HG02870 (cell line): ENCODE data around the gene EPB41L2.
A peak's percentile ranks its signal among the peaks of the same experiment; 100 is the strongest.

Source experiments
- ATAC-seq: cut with Tn5 transposase; IDR thresholded peaks from one replicate; pipeline ENCODE4 v1.9.1; 2021; ENCODE audit warnings: mild to moderate bottlenecking, moderate library complexity; ENCODE audit not compliant: unreplicated experiment

Gene EPB41L2

GRCh38 chr6:130882370-130882769 is 180.7 kb downstream of the EPB41L2 start:
- no peak for ATAC-seq

DNA sequence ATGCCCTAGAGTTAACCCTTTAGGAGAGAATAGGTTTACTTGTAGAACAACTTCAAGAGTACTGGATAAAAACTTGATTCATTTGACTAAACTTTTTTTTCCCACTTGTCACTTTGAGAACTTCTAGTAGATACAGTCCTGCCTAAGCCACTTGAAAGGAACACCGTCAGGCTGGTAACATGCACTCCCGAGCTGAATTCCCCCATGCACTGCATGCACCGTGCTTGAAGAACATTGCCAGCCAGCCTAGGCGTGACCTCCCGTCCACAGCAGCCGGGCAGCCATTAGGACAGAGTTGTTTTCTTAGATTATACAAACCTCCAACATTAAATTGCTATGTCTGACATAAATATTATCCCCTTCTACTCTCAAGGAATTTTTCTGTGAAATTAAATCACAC is 183.2 kb downstream of the EPB41L2 start:
- no peak for ATAC-seq

DNA sequence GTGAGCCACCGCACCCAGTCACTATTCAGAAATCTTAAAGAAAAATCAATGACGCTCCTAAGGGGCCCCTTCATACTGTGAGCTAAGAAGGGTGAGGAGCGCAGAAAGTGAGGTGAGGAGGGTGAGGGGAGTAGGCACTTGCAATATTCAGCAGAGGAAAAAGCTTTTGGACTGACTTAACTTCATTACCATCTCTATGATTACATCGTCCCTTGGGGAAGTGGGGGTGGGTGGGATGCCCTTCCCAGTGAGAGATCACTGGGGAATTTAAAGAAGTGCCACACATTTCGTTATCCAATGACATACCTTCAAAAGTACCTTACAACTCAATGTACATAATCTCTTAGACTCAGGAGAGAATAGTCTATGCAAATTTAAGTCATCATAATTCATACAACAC is 189.3 kb downstream of the EPB41L2 start:
- ATAC-seq, result no peak

DNA sequence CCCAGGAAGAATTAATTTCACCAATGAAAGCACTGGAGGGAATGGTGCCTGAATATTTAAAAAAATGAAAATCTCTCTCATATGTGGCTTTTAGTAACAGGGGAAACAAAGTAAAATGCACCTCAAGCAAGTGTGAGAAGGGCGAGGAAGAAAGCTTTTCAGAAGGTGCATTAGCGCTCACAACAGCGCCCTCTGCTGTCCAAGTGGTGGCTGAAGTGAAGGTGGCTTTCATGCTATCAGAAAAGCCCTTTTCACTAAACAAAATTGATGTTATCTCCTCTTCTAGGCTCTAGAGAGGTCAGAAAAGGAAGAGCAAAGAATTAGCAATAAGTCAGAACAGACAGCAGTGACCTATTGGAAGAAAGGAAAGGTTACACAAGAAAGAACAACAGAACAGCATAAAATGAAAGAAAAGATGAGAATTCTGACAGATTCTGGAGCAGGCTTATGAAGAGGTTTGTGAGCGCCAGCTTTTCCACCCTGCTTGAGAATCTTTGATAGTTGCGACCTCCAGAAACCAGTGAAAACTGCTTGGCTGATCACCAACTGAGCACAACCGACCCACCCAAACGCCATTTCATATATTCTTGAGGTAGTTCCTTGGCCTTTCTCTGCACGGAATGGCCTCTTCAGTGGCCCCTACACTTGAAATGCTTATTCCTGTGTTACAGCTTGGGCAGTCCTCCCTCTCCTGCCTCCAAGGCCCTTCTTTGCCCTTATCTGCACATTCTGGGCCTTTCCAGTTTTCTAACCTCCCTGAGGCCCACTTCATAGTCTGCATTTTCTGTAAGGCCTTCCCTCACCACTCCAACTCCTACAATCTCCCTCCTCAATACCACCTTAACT is 190.6 kb downstream of the EPB41L2 start:
- peak; percentile 80 for ATAC-seq

DNA sequence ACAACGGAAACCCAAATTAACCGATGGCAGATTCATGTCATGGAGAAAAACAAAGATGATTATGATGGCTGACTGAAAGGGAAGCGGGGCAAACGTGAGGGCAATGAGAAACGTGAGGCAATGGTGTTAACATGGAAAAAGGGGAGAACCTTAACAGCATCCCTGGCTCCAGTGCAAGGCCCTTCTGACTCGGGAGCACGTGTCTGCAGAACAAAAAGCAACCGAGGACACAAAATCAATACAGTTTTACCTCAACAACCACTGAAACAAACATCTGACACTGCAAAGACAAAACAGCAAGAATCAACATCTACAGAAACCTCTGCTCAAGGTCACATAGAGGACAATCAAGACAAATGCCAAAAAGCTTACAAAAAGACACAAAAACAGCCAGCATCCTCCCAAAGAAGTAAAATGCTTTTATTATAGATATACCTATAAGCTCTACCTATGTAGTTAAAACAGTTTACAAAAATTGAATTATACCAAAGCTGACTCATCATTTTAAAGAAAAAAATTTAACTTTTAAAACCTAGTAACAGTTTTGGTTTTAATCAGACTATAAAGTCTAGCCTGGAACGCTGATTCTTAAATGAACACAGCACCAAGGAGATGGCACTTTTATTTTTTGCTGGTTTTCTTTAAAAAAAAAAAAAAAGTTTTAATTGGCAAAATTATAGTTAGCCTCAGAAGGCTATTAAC is 192.7 kb downstream of the EPB41L2 start:
- ATAC-seq, result no peak

- ATAC-seq, result no peak
These were observed 193.4 kb downstream of the EPB41L2 start for GRCh38 chr6:130869681-130870080.

- ATAC-seq, result no peak
These were observed 197.3 kb downstream of the EPB41L2 start for GRCh38 chr6:130865793-130866192.

DNA sequence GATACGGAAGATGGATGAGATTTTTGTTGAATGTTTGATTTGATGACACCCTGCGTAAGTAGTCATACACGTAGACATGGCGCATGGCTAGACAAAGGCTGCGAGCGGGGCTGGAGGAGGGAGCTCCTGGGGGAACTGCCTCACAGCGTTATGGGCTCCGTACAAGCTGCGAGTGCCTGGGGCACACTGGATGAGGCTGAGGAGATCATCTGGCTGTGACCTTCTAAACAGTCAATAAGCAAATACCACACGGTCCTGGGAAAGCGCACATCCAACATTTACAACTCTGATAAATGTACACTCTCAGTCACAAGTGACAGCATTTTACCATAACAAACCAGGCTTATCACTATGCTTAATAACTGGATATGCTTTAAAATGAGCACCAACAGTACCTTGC is 198.7 kb downstream of the EPB41L2 start:
- ATAC-seq, result no peak

- no peak for ATAC-seq
These were observed 199.4 kb downstream of the EPB41L2 start for GRCh38 chr6:130863415-130864230.

- no peak for ATAC-seq
These were observed 200.7 kb downstream of the EPB41L2 start for GRCh38 chr6:130862370-130862769.

GRCh38 chr6:130859161-130859867 is 203.7 kb downstream of the EPB41L2 start:
- peak; percentile 59 for ATAC-seq

DNA sequence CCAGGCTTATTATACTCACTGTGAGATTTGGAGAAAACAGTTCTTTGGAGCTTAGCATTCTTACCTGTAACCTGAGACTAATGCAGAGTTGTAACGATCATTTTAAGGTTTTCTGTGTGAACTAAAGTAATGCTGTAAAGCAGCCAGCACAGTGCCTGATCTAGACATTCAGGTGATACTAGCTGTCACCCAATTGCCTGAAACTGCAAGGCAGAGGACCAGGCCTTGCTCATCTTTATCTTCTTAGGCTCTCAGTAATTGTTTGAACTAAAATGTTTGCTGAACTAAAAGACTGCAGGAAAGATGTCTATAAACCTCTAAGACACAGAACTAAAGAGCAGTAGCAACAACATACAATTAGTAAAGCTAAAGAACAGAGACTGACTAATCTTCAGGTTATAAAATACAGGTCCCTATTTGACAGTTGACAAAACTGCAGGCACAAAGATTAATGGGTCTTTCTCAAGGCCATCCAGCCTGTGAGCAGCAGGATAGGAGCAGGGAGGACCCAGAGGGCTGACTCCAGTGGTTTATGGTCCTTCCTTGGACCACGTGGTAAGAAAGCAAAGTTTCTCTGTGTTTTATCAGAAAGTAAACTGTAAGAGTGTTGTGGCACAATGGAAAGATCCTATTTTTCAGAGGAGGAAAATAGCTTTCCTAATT is 204.4 kb downstream of the EPB41L2 start:
- no peak for ATAC-seq

GRCh38 chr6:130858054-130858453 is 205.0 kb downstream of the EPB41L2 start:
- ATAC-seq, result no peak

GRCh38 chr6:130853555-130854183 is 209.4 kb downstream of the EPB41L2 start:
- no peak for ATAC-seq

- ATAC-seq, result no peak
These were observed 210.0 kb downstream of the EPB41L2 start for GRCh38 chr6:130852844-130853554.

- no peak for ATAC-seq
These were observed 212.0 kb downstream of the EPB41L2 start for GRCh38 chr6:130851026-130851425.

- no peak for ATAC-seq
These were observed 213.5 kb downstream of the EPB41L2 start for GRCh38 chr6:130849594-130849993.

- peak; percentile 71 for ATAC-seq
These were observed 214.1 kb downstream of the EPB41L2 start for GRCh38 chr6:130848945-130849344.
